K562 (cell line): ENCODE data around the gene HLCS. TPM values are rescaled to one million over a fixed set of nuclear protein-coding genes. Genes with fewer than 3 reads are reported as not detected.

Experiments used
- ARID1B ChIP-seq: fragments of 450-650 bp; IDR thresholded peaks from 2 replicates; pipeline ENCODE4 v1.6.1; 2016; ENCODE audit warnings: antibody characterized with exemption, mild to moderate bottlenecking, inconsistent platforms
- GABPB1 ChIP-seq: sonication (generic); formaldehyde crosslinking; IDR thresholded peaks from 2 replicates; pipeline ENCODE4 v1.8.0; 2022; ENCODE audit warnings: mild to moderate bottlenecking, missing genetic modification reagents
- GATA2 ChIP-seq: sonication (generic); formaldehyde crosslinking; IDR thresholded peaks from 2 replicates; pipeline ENCODE4 v1.4.0; 2020; ENCODE audit warnings: mild to moderate bottlenecking, missing genetic modification reagents
- NFE2L1 ChIP-seq: fragments of 450-650 bp; IDR thresholded peaks from 2 replicates; pipeline ENCODE4 v1.6.1; 2016; ENCODE audit warnings: missing genetic modification characterization, low read depth, mild to moderate bottlenecking, missing compliant biosample characterization, moderate library complexity, borderline replicate concordance
- NR4A1 ChIP-seq, 2 experiments: fragments of 250-450 bp in 1 of 2; fragments of 450-650 bp in 1 of 2; sonication (Bioruptor Pico) in 1 of 2; IDR thresholded peaks; 2 replicates each; pipeline versions ENCODE4 v1.4.0 to v1.6.1; 2016 to 2020; ENCODE audit warnings: mild to moderate bottlenecking in 2 of 2, missing compliant biosample characterization in 1 of 2, missing genetic modification characterization in 1 of 2, moderate library complexity in 1 of 2
- RBM22 ChIP-seq: fragments of 200-400 bp; formaldehyde crosslinking; IDR thresholded peaks from 2 replicates; pipeline ENCODE4 v1.6.1; 2018; ENCODE audit warnings: low read length, low read depth; ENCODE audit not compliant: poor library complexity, severe bottlenecking
- SIRT6 ChIP-seq: IDR thresholded peaks from one replicate; pipeline ENCODE4 v1.6.1; 2012; ENCODE audit warnings: low read depth, mild to moderate bottlenecking, control low read depth, inconsistent platforms, low read length, moderate library complexity
- TARDBP ChIP-seq: fragments of 450-650 bp; IDR thresholded peaks from 2 replicates; pipeline ENCODE4 v1.6.1; 2016
- TBL1XR1 ChIP-seq, 2 experiments: IDR thresholded peaks; 2 replicates each; pipeline ENCODE4 v1.6.1; 2012; ENCODE audit warnings: improper control_type of control experiment in 2 of 2, low read length in 2 of 2, mild to moderate bottlenecking in 1 of 2
- ZBED1 ChIP-seq: IDR thresholded peaks from 2 replicates; pipeline ENCODE4 v1.6.1; 2014
- ZKSCAN1 ChIP-seq: fragments of 150-350 bp; IDR thresholded peaks from 2 replicates; pipeline ENCODE4 v1.6.1; 2016; ENCODE audit warnings: low read depth, low read length
- ZNF165 ChIP-seq: fragments of 250-450 bp; sonication (Bioruptor Pico); IDR thresholded peaks from 2 replicates; pipeline ENCODE4 v1.4.0; 2020; ENCODE audit warnings: borderline replicate concordance
- polyA plus RNA-seq, 8 experiments: library from polyadenylated mRNA; depleted of rRNA in 4 of 8; stranded (reverse) in 5 of 8; unstranded in 3 of 8; fragments of >200 nt; fragmentation: Nextera tagmentation in 2 of 8; fragmentation: Illumina TruSeq in 1 of 8; extraction: Ambion mirVana in 2 of 8; extraction: Trizol in 1 of 8; gene quantifications; 2 replicates each; pipeline versions ENCODE4 v1.2.1 to v1.2.3, GENCODE V29; 2011 to 2014; ENCODE audit warnings: inconsistent platforms in 1 of 8, missing spikeins in 1 of 8
- total RNA-seq, 7 experiments: library from RNA; depleted of rRNA in 6 of 7; stranded (reverse); fragments of >200 nt in 6 of 7; fragmentation: Illumina TruSeq in 2 of 7; extraction: Trizol in 2 of 7; gene quantifications; 2 replicates each; pipeline versions ENCODE4 v1.2.1 to v1.2.3, GENCODE V29; 2011 to 2021; ENCODE audit warnings: low replicate concordance in 1 of 7
- TF ChIP-seq, protein P1 (sequence below): fragments of 450-650 bp; formaldehyde crosslinking; IDR thresholded peaks from 2 replicates; pipeline ENCODE4 v1.4.0; 2022; ENCODE audit warnings: missing genetic modification characterization
- TF ChIP-seq, protein P2 (sequence below): sonication (generic); formaldehyde crosslinking; IDR thresholded peaks from 2 replicates; pipeline ENCODE4 v1.8.1; 2023; ENCODE audit warnings: mild to moderate bottlenecking, missing genetic modification reagents, moderate library complexity
- TF ChIP-seq, protein P3 (sequence below): fragments of 450-650 bp; formaldehyde crosslinking; conservative IDR thresholded peaks from 2 replicates; pipeline ENCODE4 v1.4.0; 2022; ENCODE audit warnings: mild to moderate bottlenecking, missing genetic modification characterization
- TF ChIP-seq, protein P4 (sequence below), 3 experiments: fragments of 200-800 bp in 1 of 3; sonication (Bioruptor generic) in 1 of 3; sonication (generic) in 1 of 3; formaldehyde crosslinking in 1 of 3; IDR thresholded peaks; 2 replicates each; pipeline versions ENCODE4 v1.6.1 to v1.8.0; 2016 to 2022; ENCODE audit warnings: mild to moderate bottlenecking in 2 of 3, missing compliant biosample characterization in 2 of 3, missing genetic modification characterization in 2 of 3, missing genetic modification reagents in 1 of 3
- TF ChIP-seq, protein P5 (sequence below): fragments of 450-650 bp; IDR thresholded peaks from one replicate; pipeline ENCODE4 v1.6.1; 2018; ENCODE audit warnings: mild to moderate bottlenecking, moderate library complexity; ENCODE audit not compliant: partially characterized antibody

Gene HLCS
- total and polyA plus RNA-seq, 9 of the 15 experiments (the other 6 are each of a cell fraction or from before 2014, with no cell fraction given), result 3.0 to 21.5 (median 17.1) TPM

DNA sequence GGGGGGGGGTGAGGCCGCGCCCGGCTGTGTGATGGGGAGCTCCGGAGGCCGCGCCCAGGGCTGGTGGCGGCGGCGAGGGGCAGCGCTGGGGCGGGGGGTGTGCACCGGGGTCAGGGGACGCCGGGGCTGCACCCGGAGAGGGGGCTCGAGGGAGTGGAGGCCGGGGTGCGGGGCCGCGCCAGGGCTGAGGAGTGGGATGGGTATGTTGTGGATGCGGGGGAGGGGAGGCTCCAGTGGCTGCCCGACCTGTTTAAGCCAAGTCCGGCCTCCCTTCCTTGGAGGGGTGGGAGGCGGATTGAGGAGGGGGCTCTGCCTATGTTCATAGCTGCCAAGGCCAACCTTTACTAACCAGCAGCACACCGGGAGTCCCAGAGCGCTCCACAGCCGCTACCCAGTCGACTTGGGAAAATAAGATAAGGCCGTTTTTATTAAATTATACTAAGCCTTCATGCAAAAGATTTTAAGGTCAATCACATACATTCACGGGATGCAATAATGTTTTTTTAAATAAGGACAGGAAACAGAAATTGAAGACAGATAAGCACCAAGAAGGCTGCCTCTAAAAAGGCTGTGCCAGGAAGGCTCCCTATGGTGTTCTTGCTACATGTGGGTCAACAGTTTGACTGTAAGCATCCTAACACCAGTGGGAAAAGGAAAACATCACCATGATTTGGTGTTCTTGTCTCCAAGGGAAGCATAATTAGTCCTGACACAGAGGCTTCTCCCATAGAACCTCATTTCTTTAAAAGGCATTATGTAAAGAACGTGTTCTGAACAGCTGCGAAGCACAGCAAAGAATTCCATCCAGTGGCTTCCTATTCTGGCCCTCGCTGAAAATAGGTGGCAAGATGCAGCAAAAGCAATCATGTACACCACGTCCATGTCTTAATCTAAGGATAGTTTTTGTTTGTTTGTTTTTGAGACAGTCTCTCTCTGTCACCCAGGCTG is 626 bp upstream of the HLCS start (continued):
- TF ChIP-seq, protein P1, sequence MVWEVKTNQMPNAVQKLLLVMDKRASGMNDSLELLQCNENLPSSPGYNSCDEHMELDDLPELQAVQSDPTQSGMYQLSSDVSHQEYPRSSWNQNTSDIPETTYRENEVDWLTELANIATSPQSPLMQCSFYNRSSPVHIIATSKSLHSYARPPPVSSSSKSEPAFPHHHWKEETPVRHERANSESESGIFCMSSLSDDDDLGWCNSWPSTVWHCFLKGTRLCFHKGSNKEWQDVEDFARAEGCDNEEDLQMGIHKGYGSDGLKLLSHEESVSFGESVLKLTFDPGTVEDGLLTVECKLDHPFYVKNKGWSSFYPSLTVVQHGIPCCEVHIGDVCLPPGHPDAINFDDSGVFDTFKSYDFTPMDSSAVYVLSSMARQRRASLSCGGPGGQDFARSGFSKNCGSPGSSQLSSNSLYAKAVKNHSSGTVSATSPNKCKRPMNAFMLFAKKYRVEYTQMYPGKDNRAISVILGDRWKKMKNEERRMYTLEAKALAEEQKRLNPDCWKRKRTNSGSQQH, result 0 out of 2 replicates have a peak, but pooled peaks have one; percentile 18
- TF ChIP-seq ZNF165 (no peak), NR4A1 (CRISPR knock-in tag; IDR thresholded peaks at IDR 0.05) (no peak), NR4A1 (tag; IDR thresholded peaks at IDR 0.05) (no peak), ARID1B (0 out of 2 replicates have a peak, but pooled peaks have one; percentile 10), NFE2L1 (no peak), TARDBP (no peak), TBL1XR1 (IDR thresholded peaks at IDR 0.05; ENCODE audit: low read length in 2 of 2) (no peak; a peak in 1 of 4 replicates), GABPB1 (CRISPR knock-in tag) (peak; percentile 43; the same call in 1 of the 2 replicates), ZKSCAN1 (no peak), ZBED1 (no peak), GATA2 (no peak), SIRT6 (no peak), RBM22 (no peak)
- TF ChIP-seq, protein P2, sequence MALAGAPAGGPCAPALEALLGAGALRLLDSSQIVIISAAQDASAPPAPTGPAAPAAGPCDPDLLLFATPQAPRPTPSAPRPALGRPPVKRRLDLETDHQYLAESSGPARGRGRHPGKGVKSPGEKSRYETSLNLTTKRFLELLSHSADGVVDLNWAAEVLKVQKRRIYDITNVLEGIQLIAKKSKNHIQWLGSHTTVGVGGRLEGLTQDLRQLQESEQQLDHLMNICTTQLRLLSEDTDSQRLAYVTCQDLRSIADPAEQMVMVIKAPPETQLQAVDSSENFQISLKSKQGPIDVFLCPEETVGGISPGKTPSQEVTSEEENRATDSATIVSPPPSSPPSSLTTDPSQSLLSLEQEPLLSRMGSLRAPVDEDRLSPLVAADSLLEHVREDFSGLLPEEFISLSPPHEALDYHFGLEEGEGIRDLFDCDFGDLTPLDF, result no peak
- TF ChIP-seq, protein P3, sequence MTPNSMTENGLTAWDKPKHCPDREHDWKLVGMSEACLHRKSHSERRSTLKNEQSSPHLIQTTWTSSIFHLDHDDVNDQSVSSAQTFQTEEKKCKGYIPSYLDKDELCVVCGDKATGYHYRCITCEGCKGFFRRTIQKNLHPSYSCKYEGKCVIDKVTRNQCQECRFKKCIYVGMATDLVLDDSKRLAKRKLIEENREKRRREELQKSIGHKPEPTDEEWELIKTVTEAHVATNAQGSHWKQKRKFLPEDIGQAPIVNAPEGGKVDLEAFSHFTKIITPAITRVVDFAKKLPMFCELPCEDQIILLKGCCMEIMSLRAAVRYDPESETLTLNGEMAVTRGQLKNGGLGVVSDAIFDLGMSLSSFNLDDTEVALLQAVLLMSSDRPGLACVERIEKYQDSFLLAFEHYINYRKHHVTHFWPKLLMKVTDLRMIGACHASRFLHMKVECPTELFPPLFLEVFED (CRISPR knock-in tag), result 0 out of 2 replicates have a peak, but pooled peaks have one; percentile 25
- TF ChIP-seq, protein P4, sequence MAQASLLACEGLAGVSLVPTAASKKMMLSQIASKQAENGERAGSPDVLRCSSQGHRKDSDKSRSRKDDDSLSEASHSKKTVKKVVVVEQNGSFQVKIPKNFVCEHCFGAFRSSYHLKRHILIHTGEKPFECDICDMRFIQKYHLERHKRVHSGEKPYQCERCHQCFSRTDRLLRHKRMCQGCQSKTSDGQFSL (CRISPR knock-in tag; IDR thresholded peaks at IDR 0.05), result peak; percentile 77
- TF ChIP-seq, protein P4 (tag; IDR thresholded peaks at IDR 0.05), result peak in 1 of 2 experiments; percentile 97; a peak in 2 of 4 replicates
- TF ChIP-seq, protein P5, sequence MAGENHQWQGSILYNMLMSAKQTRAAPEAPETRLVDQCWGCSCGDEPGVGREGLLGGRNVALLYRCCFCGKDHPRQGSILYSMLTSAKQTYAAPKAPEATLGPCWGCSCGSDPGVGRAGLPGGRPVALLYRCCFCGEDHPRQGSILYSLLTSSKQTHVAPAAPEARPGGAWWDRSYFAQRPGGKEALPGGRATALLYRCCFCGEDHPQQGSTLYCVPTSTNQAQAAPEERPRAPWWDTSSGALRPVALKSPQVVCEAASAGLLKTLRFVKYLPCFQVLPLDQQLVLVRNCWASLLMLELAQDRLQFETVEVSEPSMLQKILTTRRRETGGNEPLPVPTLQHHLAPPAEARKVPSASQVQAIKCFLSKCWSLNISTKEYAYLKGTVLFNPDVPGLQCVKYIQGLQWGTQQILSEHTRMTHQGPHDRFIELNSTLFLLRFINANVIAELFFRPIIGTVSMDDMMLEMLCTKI, result no peak
